ENCODE data around the gene FHL5.

Gene FHL5

GRCh38 chr6:96645106-96645505 lies 82.2 kb downstream of the FHL5 start:
- TF ChIP-seq SP1 (IDR thresholded peaks at IDR 0.05) (no peak), LEF1 (IDR thresholded peaks at IDR 0.05; ENCODE audit: borderline replicate concordance) (no peak), FOXA1 (IDR thresholded peaks at IDR 0.05) (no peak), ZNF384 (IDR thresholded peaks at IDR 0.05) (no peak), TARDBP (IDR thresholded peaks at IDR 0.05) (no peak), ARNT (IDR thresholded peaks at IDR 0.05) (no peak), NFRKB (IDR thresholded peaks at IDR 0.05) (no peak), BHLHE40 (IDR thresholded peaks at IDR 0.05; ENCODE audit: borderline replicate concordance) (no peak), HDGF (IDR thresholded peaks at IDR 0.05; ENCODE audit: borderline replicate concordance) (no peak), ELF4 (IDR thresholded peaks at IDR 0.05) (no peak), L3MBTL2 (conservative IDR thresholded peaks at IDR 0.05) (no peak), FOXM1 (IDR thresholded peaks at IDR 0.05; ENCODE audit: borderline replicate concordance) (no peak)
- ChIA-PET POLR2A (no interaction called here), CTCF (no interaction called here)
- DNase-seq (ENCODE audit: extremely low spot score), result no peak

- ChIA-PET POLR2A (no interaction called here), CTCF (no interaction called here)
- TF ChIP-seq NFRKB (IDR thresholded peaks at IDR 0.05) (no peak), LEF1 (IDR thresholded peaks at IDR 0.05; ENCODE audit: borderline replicate concordance) (no peak), TARDBP (IDR thresholded peaks at IDR 0.05) (no peak), BHLHE40 (IDR thresholded peaks at IDR 0.05; ENCODE audit: borderline replicate concordance) (no peak), FOXA1 (IDR thresholded peaks at IDR 0.05) (no peak), ARNT (IDR thresholded peaks at IDR 0.05) (no peak), SUZ12 (IDR thresholded peaks at IDR 0.05) (no peak), FOXM1 (IDR thresholded peaks at IDR 0.05; ENCODE audit: borderline replicate concordance) (no peak)
- DNase-seq (ENCODE audit: extremely low spot score), result no peak
Measured at GRCh38 chr6:96649926-96650325, 87.0 kb downstream of the FHL5 start.

DNA sequence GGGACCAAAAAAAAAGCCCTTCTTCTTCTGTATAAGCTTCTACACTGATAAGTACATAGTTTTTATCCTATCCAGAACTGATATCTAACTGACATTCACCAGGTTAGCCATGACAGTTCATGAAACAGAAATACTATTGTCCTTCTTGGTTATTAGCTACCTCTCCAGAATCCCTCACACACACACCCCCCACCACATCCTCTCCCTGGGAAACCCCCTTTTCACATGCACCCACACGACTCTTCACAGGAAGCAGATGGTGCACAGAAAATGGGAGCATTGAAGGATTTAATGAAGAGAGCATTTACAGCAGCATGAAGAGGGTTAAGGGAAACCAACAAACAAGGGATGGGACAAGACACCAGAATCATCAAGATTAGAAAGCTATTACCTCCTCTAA lies 88.9 kb downstream of the FHL5 start:
- POLR2A ChIA-PET, result no interaction called here
- DNase-seq (ENCODE audit: extremely low spot score), result no peak
- TF ChIP-seq BHLHE40 (IDR thresholded peaks at IDR 0.05; ENCODE audit: borderline replicate concordance) (no peak), ARNT (IDR thresholded peaks at IDR 0.05) (no peak), NFRKB (IDR thresholded peaks at IDR 0.05) (no peak), HDGF (IDR thresholded peaks at IDR 0.05; ENCODE audit: borderline replicate concordance) (no peak), LEF1 (IDR thresholded peaks at IDR 0.05; ENCODE audit: borderline replicate concordance) (no peak), CTBP1 (IDR thresholded peaks at IDR 0.05; ENCODE audit: borderline replicate concordance) (no peak), PKNOX1 (IDR thresholded peaks at IDR 0.05) (no peak), ELF4 (IDR thresholded peaks at IDR 0.05) (no peak), SP1 (IDR thresholded peaks at IDR 0.05) (no peak), FOXA1 (IDR thresholded peaks at IDR 0.05) (no peak), L3MBTL2 (conservative IDR thresholded peaks at IDR 0.05) (no peak), SUZ12 (IDR thresholded peaks at IDR 0.05) (no peak), FOXM1 (IDR thresholded peaks at IDR 0.05; ENCODE audit: borderline replicate concordance) (no peak), ZNF384 (IDR thresholded peaks at IDR 0.05) (no peak), TARDBP (IDR thresholded peaks at IDR 0.05) (no peak), FOXK2 (IDR thresholded peaks at IDR 0.05) (no peak)
- CTCF ChIA-PET, result no interaction called here

GRCh38 chr6:96652552-96652951 lies 89.6 kb downstream of the FHL5 start:
- CTCF ChIA-PET, result no interaction called here
- POLR2A ChIA-PET, result no interaction called here

GRCh38 chr6:96653181-96653580 lies 90.3 kb downstream of the FHL5 start:
- no peak for DNase-seq (ENCODE audit: extremely low spot score)
- CTCF ChIA-PET, result no interaction called here
- TF ChIP-seq BHLHE40 (IDR thresholded peaks at IDR 0.05; ENCODE audit: borderline replicate concordance) (no peak), FOXM1 (IDR thresholded peaks at IDR 0.05; ENCODE audit: borderline replicate concordance) (no peak), CTBP1 (IDR thresholded peaks at IDR 0.05; ENCODE audit: borderline replicate concordance) (no peak), HDGF (IDR thresholded peaks at IDR 0.05; ENCODE audit: borderline replicate concordance) (no peak), TARDBP (IDR thresholded peaks at IDR 0.05) (no peak), L3MBTL2 (conservative IDR thresholded peaks at IDR 0.05) (no peak), LEF1 (IDR thresholded peaks at IDR 0.05; ENCODE audit: borderline replicate concordance) (no peak), PKNOX1 (IDR thresholded peaks at IDR 0.05) (no peak), FOXA1 (IDR thresholded peaks at IDR 0.05) (no peak), FOXK2 (IDR thresholded peaks at IDR 0.05) (no peak), SUZ12 (IDR thresholded peaks at IDR 0.05) (no peak), NFRKB (IDR thresholded peaks at IDR 0.05) (no peak), ELF4 (IDR thresholded peaks at IDR 0.05) (no peak)
- POLR2A ChIA-PET, result no interaction called here

More at GRCh38 chr6:96652552-96652951, 89.6 kb downstream of the FHL5 start:
- TF ChIP-seq SP1 (IDR thresholded peaks at IDR 0.05) (no peak), FOXK2 (IDR thresholded peaks at IDR 0.05) (no peak), L3MBTL2 (conservative IDR thresholded peaks at IDR 0.05) (no peak), FOXM1 (IDR thresholded peaks at IDR 0.05; ENCODE audit: borderline replicate concordance) (no peak), ARNT (IDR thresholded peaks at IDR 0.05) (no peak), FOXA1 (IDR thresholded peaks at IDR 0.05) (no peak), HDGF (IDR thresholded peaks at IDR 0.05; ENCODE audit: borderline replicate concordance) (no peak), NFRKB (IDR thresholded peaks at IDR 0.05) (no peak), ZNF384 (IDR thresholded peaks at IDR 0.05) (no peak), CTBP1 (IDR thresholded peaks at IDR 0.05; ENCODE audit: borderline replicate concordance) (no peak)
- no peak for DNase-seq (ENCODE audit: extremely low spot score)

DNA sequence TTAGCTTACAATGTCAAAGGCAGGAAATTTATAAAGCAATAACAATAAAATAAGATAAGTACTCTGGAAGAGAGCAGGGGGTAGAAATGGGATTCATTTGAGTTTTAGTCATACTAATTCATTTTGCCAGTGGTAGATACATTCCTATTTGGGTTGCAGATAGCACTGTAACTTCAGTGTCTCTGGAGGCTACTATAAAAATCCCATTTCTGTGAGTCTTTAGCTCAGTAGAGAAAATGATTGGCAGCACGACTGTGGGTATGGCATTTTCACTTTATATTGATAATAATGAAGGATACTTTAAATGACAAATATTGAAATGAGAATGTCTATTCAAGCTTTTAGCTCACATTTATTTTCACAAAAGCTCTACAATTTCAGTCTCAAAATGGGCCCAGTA lies 93.6 kb downstream of the FHL5 start:
- POLR2A ChIA-PET, result no interaction called here
- TF ChIP-seq BHLHE40 (IDR thresholded peaks at IDR 0.05; ENCODE audit: borderline replicate concordance) (no peak), SP1 (IDR thresholded peaks at IDR 0.05) (no peak), SUZ12 (IDR thresholded peaks at IDR 0.05) (no peak), L3MBTL2 (conservative IDR thresholded peaks at IDR 0.05) (no peak), FOXA1 (IDR thresholded peaks at IDR 0.05) (no peak), ARNT (IDR thresholded peaks at IDR 0.05) (no peak), HDGF (IDR thresholded peaks at IDR 0.05; ENCODE audit: borderline replicate concordance) (no peak), CTBP1 (IDR thresholded peaks at IDR 0.05; ENCODE audit: borderline replicate concordance) (no peak), ELF4 (IDR thresholded peaks at IDR 0.05) (no peak), NFRKB (IDR thresholded peaks at IDR 0.05) (no peak), FOXK2 (IDR thresholded peaks at IDR 0.05) (no peak)
- DNase-seq (ENCODE audit: extremely low spot score), result no peak
- CTCF ChIA-PET, result no interaction called here

GRCh38 chr6:96657344-96657743 lies 94.4 kb downstream of the FHL5 start:
- ChIA-PET POLR2A (no interaction called here), CTCF (no interaction called here)
- no peak for DNase-seq (ENCODE audit: extremely low spot score)
- TF ChIP-seq ZNF384 (IDR thresholded peaks at IDR 0.05), result no peak
- TF ChIP-seq BHLHE40 (IDR thresholded peaks at IDR 0.05; ENCODE audit: borderline replicate concordance), result no peak
- no peak for TF ChIP-seq CTBP1 (IDR thresholded peaks at IDR 0.05; ENCODE audit: borderline replicate concordance)
- no peak for TF ChIP-seq PKNOX1 (IDR thresholded peaks at IDR 0.05)
- TF ChIP-seq LEF1 (IDR thresholded peaks at IDR 0.05; ENCODE audit: borderline replicate concordance), result no peak
- TF ChIP-seq TARDBP (IDR thresholded peaks at IDR 0.05), result no peak
- TF ChIP-seq SP1 (IDR thresholded peaks at IDR 0.05), result no peak
- no peak for TF ChIP-seq L3MBTL2 (conservative IDR thresholded peaks at IDR 0.05)
- TF ChIP-seq HDGF (IDR thresholded peaks at IDR 0.05; ENCODE audit: borderline replicate concordance), result no peak
- no peak for TF ChIP-seq FOXK2 (IDR thresholded peaks at IDR 0.05)
- no peak for TF ChIP-seq NFRKB (IDR thresholded peaks at IDR 0.05)
- TF ChIP-seq FOXM1 (IDR thresholded peaks at IDR 0.05; ENCODE audit: borderline replicate concordance), result no peak
- no peak for TF ChIP-seq ELF4 (IDR thresholded peaks at IDR 0.05)
- no peak for TF ChIP-seq SUZ12 (IDR thresholded peaks at IDR 0.05)
- no peak for TF ChIP-seq FOXA1 (IDR thresholded peaks at IDR 0.05)
- TF ChIP-seq ARNT (IDR thresholded peaks at IDR 0.05), result no peak
